ENCODE results near the gene ABRACL.
"Not testable (repeated sequence)": the region's sequence is repeated elsewhere in the genome, so short reads cannot be mapped to it uniquely, and the experiment has no call there.

ABRACL gene

DNA sequence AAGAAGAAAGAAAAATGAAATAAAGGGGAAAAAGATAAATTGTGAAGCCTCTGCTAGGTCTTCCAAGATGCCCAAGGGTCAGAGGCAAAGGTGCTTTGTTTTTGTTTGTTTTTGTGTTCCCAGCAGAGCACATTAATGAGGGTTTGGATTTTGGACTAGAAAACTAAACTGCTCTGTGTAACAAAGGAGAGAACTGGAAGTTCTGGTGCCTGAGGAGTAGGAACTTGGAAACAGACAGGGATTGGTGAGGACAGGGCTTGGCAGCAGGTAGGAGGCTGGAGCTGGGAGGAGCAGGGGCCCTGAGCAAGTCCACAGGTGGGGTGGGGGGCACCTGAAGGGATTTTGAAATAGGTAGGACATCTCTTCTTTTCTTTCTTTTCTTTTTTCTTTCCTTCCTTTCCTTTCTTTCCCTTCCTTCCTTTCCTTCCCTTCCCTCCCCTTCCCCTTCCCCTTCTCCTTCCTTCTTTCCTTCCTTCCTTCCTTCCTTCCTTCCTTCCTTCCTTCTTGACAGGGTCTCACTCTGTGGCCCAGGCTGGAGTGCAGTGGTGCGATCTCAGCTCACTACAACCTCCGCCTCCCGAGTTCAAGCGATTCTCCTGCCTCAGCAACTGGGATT, 15.3 kb upstream of the ABRACL start:
- DNase-seq, result no peak

DNA sequence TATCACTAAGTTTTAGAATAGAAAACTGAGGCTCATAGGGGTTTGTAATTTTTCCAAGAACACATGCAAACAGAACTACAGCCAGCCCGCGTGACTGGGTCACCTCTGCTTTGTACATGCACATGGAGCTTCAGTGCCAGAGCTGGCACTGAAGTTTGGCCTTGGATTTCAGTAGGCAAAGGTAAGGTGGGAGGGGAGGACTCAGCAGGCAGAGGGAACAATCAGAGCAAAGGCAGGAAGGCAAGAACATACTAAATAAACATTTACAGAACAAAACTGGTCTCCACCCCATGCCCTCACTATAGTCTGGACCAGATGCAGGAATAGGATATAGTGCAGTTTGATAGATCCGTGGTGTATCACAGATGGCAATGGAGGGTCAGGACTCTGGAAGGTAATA, 13.6 kb upstream of the ABRACL start:
- DNase-seq, result no peak

DNA sequence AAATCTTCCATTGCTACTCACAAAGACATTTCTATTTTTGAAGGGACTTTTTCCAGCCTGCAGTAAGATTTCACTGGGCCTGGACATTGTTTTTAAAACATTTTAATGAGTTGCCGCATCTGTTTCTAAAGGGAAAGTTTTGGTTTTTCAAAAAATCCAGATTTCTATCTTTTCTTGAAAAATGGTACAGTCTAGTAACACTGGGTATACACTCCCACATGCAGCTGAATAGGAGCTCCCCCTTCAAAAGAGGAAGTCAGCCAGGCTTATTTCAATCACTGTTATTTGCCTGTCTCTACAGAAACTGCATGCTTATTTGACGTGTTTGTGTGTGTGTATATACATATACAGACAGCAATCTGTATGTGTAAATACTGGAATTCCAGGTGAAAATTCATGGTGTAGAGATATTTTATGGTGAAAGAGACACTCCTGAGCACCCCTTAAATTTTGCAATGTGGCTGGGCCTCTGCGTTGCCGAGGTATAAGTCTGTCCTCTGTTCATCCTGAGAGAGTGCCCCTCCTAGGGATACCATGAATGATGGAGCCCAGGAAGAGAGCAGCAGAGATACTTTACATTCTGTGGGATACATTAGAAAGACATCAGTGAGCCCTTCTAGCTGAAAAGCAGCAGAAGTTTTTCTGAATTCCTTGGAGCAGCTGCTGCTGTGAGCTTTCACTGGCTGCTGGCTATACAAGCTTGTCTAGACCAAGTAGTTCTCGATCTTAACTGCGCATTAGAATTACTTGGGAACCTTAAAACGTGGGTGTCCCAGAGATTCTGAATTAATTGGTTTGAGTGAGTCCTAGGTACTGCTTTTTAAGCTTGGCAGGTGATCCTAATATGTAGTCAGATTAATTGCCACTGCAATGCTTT, 12.0 kb upstream of the ABRACL start:
- no peak for DNase-seq

DNA sequence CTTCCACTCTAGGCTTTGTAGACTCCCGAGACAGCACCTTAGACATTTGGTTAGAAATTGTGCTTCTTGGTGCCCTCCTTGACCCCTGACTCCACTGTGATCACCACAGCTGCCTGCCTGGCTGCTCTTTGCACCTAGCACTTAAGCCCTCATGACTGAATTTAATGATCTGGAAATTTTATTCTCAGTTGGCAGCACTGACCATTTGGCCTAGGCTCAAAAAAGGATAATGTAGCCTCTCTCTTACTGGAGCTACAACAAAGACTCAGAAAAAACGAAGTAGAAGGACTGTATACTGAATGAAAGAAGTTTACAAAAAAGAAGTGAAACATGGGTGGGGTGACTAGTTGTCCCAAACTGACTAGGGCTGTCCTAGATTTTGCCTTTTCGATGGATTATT, 11.3 kb upstream of the ABRACL start:
- peak; percentile 65 for DNase-seq

DNA sequence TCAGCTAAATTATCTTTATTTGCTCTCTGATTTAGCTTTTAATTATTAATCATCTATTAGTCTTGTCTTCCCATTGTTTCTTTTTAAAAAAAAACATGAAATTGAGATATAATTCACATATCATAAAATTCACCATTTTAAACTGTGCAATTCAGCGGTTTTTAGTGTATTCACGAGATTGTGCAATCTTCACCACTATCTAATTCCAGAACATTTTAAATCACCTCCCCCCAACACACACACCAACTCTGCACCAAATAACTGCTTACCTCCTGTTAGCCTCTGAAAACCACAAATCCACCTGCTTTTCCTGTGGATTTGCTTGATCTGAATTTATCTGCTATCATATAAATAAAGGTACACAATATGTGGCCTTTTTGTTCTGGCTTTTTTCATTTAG, 8.8 kb upstream of the ABRACL start:
- DNase-seq, result no peak

DNA sequence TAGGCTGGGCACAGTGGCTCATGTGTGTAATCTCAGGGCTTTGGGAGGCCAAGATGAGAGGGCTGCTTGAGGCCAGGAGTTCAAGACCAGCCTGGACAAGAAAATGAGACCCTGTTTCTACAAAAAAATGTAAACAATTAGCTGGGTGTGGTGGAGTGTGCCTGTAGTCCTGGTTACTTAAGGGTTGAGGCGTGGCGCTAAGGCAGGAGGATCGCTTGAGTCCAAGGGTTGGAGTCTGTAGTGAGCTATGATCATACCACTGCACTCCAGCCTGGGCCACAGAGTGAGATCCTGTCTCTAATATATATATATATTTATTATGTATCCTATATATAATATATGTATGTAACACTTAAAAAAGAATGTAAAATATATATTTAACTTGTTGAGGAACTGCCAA, 7.9 kb upstream of the ABRACL start:
- no peak for DNase-seq

DNA sequence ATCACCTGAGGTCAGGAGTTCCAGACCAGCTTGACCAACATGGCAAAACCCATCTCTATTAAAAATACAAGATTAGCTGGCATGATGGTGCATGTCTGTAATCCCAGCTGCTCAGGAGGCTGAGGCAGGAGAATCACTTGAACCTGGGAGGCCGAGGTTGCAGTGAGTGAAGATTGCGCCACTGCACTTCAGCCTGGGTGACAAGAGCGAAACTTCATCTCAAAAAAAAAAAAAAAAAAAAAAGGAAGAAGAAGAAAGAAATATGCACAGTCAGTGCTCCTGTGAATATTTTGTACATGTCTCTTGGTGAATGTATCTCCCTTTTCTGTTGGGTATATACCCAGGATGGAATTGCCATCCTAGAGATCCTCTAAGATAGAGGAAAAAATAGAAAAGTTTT, 3.1 kb upstream of the ABRACL start:
- not testable (repeated sequence) for DNase-seq

DNA sequence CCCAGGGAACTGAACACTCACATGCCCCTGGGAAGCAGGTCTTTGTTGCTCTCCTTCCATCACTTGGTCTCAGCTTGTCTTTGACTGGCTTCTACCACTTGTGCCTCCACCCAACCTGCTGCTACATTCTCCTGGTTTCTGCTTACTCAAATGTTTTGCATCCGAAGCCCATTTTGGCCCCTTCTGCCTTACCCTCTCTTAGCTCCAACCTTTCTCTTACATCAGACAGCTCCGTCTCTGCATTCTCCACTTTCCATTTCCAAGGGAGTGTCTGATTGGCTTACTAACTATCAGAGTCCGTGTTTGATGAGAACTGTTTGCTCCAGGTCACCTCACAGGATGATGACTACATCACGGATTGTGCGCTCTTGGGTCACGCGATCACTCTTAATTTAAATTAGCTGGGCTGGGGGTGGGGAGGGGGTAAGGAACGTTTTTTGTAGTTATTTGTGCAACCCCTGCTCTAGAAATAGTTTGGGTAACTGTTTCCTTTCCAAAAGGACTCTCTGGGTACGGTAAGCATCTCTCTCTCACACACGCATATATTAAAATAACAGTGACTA, 844 bp upstream of the ABRACL start:
- peak; percentile 93 for DNase-seq

DNA sequence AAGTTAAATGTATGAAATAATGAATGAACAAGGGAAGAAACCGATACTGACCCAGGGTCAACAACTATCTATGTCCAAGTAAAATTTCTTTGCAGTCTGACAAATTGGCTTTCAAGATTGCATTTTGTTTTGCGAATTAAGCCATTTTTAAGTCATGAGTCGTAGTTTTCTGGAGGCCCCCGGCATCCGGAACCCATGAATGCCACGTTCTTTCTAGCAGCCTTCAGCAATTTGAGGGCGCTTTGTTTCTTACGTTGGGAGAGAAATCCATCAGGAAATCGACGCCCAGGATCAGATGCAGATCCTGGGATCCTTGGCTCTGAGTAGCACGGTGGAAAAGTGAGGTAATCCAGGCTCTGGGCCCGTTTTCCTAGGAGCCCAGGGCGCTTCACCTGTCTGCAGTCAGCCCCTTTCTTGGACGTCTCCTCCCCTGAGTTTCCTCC, 309 bp upstream of the ABRACL start:
- DNase-seq, result no peak

DNA sequence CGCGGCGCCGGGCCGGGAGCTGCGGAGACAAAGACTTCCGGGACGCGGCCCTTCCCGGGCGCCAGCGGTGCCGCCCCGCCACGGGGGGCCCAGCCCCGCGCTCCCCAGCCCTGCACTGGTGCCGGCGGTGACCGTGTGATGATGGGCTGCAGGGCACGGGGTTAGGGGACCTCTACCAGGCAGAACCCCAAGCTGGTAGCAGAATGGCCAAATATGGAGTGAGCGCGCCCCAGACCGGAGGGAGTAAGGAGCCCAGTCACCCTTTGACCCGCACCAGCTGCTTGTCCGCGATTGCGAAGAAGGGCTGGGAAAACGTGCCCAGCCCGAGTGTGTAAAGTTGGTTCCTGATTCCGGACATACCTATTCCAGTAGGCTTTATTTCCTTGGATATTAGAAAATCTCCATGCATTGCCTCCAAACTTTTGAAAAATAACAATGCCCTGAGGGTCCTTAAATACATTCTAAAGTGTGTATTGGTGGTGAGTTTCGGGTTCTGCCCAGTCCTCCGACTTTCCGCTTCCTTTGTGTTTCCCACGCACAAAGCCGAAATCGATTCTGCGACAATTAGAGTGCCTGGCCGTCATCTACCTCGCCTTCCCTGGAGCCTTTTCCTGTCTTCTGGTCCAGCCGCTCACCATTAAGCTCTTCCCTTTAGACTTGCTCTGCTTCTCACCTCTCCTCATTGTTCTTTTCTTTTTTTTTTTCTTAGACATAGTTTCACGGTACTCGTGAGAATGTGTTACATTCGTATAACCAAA, 1.1 kb downstream of the ABRACL start:
- no peak for DNase-seq

DNA sequence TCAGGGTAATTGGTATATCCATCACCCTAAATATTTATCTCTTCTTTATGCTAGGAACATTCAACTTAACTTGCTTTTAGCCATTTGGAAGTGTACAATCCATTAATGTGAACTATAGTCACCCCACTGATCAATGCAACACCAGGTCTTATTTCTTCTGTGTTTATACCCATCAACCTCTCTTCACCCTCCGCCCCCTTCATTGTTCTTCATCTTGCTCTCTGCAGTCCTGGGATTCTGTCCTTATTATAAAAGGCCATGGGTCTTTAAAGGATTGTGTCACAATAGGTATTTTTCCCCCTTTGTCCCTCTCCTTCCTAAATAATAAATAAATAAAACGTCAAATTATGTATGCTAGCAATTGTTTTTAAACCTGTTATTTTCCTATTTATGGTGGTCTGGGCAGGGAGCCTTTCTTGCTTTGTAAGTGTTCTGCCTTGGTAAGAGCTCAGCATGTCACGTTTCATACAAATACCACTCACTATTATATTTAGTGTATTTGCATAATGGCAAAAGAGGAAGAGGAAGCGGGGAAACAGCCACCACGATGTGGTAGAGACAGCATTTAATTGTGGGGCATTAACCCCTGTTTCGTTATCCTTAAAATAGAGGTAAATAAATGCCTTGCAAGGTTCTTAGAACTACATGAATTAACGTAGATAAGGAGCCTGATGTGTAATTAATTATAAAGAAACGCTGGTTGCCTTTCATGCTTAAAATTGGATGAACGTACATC, 1.9 kb downstream of the ABRACL start:
- no peak for DNase-seq

DNA sequence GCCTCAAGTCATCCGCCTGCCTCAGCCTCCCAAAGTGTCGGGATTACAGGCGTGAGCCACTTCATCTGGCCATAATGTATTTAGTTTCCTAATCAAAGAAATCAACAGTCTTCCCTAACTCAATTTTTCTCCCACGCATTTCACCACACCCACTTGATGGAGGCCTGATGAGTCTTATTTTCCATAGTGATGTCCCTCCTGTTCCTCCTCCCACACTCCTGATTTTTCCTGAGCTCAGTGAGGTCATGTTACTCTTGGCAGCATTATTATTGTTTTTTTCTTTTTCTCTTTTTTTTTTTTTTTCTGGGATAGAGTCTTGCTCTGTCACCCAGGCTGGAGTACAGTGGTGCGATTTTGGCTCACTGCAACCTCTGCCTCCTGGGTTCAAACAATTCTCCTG, 8.9 kb downstream of the ABRACL start:
- DNase-seq, result no peak

DNA sequence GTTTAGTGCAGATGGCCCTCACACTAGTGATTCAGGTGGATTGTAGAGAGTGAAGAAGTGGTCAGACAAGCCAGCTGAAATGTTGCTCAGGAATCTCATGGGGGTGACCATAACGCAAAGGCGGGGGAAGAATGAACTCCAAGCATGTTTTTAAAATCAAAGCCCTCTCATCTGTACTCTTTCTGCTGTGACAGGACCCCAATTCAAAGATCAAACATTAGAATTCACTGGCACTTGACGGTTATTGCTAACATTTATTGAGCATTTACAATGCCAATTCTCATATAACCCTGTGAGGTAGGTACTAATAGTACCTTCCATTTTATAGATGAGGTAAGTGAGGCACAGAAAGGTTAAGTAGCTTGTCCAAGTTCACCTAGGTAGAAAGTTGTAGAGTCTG, 15.7 kb downstream of the ABRACL start:
- DNase-seq, result no peak

DNA sequence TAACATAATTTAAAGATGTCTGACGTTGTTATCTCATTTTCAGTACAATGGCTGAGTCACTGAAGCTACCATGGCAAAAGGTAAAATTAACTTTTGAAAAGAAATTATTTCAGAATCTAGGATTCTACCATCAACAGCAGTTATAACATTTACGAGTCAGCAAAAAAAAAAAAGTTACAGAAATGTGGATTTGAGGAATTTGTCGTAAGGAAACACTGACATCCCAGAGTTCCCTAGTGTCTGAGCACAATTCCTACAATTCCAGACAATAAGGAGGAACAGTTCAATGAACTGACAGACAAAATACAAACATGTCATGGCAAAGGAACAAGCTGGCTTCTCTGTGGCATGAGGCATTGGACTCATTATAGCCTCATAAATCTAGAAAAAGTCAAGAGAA, 19.1 kb downstream of the ABRACL start:
- no peak for DNase-seq

DNA sequence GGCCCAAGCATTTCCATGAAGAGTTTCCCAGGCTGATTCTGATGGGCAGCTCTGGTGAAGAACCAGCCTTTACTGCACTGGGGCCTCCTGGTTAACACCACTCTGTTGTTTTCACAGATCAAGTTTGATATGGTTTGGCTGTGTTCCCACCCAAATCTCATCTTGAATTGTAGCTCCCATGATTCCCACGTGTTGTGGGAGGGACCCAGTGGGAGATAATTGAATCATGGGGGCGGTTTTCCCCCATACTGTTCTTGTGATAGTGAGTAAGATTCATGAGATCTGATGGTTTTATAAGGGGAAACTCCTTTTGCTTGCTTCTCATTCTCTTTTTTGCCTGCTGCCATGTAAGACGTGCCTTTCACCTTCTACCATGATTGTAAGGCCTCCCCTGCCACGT, 20.4 kb downstream of the ABRACL start:
- DNase-seq, result not testable (repeated sequence)

DNA sequence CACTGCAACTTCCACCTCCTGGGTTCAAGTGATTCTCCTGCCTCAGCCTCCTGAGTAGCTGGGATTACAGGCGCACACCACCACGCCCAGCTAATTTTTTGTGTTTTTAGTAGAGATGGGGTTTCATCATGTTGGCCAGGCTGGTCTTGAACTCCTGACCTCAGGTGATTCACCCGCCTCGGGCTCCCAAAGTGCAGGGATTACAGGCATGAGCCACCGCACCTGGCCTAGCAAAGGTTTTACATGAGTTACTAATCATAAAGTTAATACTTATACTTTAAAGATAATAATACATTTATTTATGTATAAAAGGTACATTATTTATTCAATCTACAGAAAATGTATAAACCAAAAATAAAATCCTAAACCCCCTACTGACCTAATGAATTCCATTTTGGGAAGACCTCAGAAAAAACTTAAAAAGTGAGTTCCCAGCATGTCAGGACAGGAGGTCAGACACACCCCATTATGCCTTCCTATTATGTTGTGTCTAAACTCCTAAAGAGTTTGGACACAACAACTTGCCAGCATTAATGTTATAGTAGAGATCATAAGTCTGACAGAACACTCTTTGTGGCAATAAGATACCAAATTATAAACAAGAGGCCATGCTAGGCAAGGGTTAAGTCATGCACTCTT, 21.7 kb downstream of the ABRACL start:
- DNase-seq, result not testable (repeated sequence)

DNA sequence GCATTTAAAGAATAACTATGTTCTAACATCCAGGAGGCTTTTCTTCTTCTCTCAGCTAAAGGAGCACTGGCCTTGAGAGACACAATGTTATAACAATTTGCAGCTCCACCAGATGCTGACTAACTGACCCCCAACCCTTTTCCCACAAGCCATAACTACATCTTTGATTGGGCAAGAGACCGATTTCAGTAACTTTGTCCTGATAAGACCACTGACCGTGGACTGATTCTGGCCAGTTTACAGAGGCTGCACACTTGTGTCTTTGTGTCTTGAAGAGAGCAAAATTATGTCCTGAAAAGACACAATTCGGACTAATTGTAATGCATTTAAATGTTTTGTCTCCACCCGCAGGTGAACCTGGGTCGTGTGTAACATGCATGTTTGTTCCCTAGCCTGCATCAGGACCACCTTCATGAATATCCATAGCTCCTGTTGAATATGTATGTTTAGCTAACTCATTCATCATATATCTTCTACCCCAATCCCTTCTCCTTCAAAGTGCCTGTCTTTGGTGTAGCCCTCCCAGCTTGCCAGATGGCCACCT, 22.3 kb downstream of the ABRACL start:
- DNase-seq, result no peak

DNA sequence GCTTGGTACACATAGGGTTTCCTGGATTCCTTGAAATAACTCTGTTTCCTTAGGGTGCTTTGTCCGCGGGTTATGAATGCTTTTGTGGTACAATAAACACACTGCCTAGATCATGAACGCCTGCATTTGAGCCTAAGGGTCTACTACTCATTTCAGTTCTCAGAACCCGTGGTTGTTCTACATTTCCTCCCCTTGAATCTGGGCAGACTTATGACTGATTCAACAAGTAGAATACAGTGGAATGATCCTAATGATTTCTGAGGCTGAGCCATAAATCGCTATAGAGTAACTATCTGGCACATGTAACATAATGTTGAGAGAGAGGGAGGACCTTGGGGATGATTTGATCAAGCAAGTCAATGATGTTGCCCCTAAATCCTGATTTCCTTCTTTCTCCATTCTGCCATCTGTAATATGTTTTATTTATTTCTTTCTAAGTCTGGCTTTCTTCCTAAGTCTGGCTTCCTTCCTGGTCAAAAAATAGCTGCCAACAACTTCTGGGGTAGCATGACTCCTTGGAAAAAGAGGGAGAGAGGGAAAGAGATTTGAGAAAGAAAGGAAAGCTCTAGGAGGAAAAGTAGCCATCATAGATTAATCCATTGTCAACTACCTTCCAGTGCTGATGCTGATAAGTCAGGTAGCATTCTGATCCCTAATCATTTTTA, 23.0 kb downstream of the ABRACL start:
- no peak for DNase-seq

DNA sequence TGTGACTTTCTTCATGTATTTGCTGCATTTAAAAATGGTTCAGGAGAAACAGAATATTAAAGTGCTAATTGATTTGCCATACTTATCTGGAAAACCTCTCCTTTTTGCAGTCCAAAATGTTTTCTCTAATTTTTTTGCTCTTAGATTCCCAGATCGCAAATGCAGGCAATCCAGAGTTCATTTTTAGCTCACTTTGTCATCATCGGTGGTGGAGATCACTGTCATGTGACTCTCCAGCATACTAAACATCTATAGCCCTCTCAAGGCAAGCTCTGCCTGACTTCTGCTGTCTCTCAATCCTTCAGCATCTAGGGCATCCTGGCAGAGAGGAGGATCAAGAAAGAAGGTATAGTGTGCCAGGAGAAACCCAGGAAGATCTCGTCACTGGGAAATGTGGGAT, 24.8 kb downstream of the ABRACL start:
- DNase-seq, result no peak

DNA sequence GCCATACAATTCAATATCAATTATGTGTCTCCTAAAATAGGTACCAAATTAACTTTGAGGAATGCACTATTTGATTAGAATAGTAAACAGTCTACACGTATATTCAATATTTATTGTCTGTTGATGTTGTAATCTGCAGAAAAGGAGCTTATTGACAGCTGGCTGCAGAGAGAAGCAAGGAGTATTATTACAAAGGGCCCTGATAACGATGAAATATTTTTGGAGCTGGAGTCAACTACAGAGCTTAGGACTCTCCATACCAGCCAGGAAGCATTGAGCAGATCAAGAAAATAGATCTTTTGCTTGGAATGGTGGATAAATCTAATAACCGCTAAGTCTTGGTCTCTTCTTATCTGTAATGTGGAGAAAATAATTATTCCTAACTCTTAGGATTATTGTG, 25.5 kb downstream of the ABRACL start:
- DNase-seq, result no peak

DNA sequence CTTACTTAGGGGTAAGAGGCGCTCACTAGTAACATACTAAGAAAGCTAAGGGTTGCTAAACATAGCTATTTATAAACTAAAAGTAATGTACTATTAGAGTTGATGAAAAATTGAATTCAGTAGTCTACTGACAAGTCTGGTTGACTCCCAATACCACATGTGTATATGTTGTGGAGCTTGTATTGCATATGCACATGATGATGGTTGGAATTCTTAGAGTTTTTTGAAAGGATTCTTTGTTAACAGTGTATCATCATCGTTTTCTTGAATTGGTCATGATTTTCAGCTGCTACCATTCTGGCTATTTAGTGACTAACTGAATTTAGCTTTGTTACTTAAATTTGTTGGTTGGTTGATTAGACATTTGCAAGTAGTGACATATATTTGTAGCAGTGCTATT, 27.2 kb downstream of the ABRACL start:
- no peak for DNase-seq
